OCI-LY7 (cell line): ENCODE data around the gene BMP15. TPM values are rescaled to one million over a fixed set of nuclear protein-coding genes. Genes with fewer than 3 reads are reported as not detected.

Experiments used
- BruUV-seq: library from RNA; stranded (reverse); fragments of 400-500 nt; replicated peaks from 2 replicates; lab custom pipeline; 2021; lab: Mats Ljungman, UMichigan
- CTCF ChIA-PET: fragments of 300-600 bp; sonication (Branson Sonifier 250); formaldehyde crosslinking; loops from one replicate; lab custom pipeline; 2022; ENCODE audit warnings: antibody characterized with exemption; ENCODE audit not compliant: unreplicated experiment; lab: Charles Lee
- POLR2A ChIA-PET: fragments of 300-600 bp; sonication (Branson Sonifier 250); formaldehyde crosslinking; loops from one replicate; lab custom pipeline; 2022; ENCODE audit warnings: antibody characterized with exemption; lab: Charles Lee
- DNase-seq: peaks from one replicate; pipeline ENCODE4 v3.0.0-alpha.2; 2015; ENCODE audit warnings: low spot score
- H2AFZ ChIP-seq: fragments of 200-600 bp; sonication (generic), shearing (Covaris generic); 2 replicates; pipeline ENCODE4 v1.6.1; 2014; ENCODE audit warnings: mild to moderate bottlenecking, antibody characterized with exemption, low read length, moderate library complexity
- H3K27ac ChIP-seq: fragments of 200-600 bp; sonication (generic); 2 replicates; pipeline ENCODE4 v1.5.1; 2014; ENCODE audit warnings: mixed run types, low read depth, mild to moderate bottlenecking, moderate library complexity, low read length, inconsistent platforms; ENCODE audit not compliant: poor library complexity, severe bottlenecking
- H3K36me3 ChIP-seq: fragments of 200-600 bp; sonication (generic); 2 replicates; pipeline ENCODE4 v1.6.1; 2014; ENCODE audit warnings: mild to moderate bottlenecking, antibody characterized with exemption, low read length, moderate library complexity, mixed read lengths; ENCODE audit not compliant: insufficient read depth
- H3K4me1 ChIP-seq: fragments of 200-600 bp; sonication (generic); 2 replicates; pipeline ENCODE4 v1.5.1; 2014; ENCODE audit warnings: mild to moderate bottlenecking, low read length; ENCODE audit not compliant: insufficient read depth, poor library complexity, severe bottlenecking
- H3K4me2 ChIP-seq: fragments of 200-600 bp; sonication (generic); 2 replicates; pipeline ENCODE4 v1.6.1; 2014; ENCODE audit warnings: mild to moderate bottlenecking, low read length
- H3K4me3 ChIP-seq: fragments of 200-600 bp; sonication (generic); 2 replicates; pipeline ENCODE4 v1.5.1; 2014; ENCODE audit warnings: mild to moderate bottlenecking, low read depth, low read length; ENCODE audit not compliant: poor library complexity, severe bottlenecking
- H3K79me2 ChIP-seq: fragments of 200-600 bp; sonication (generic); 2 replicates; pipeline ENCODE4 v1.6.1; 2016; ENCODE audit warnings: low read depth, mild to moderate bottlenecking, low read length, moderate library complexity, mixed read lengths; ENCODE audit not compliant: insufficient read depth
- H3K9me2 ChIP-seq: fragments of 200-600 bp; sonication (generic); 2 replicates; pipeline ENCODE4 v1.6.1; 2016; ENCODE audit warnings: mild to moderate bottlenecking, low read length, mixed read lengths; ENCODE audit not compliant: insufficient read depth
- H3K9me3 ChIP-seq: fragments of 200-600 bp; sonication (generic); 2 replicates; pipeline ENCODE4 v1.6.1; 2014; ENCODE audit warnings: mild to moderate bottlenecking, mixed run types, low read length, mixed read lengths
- H4K20me1 ChIP-seq: fragments of 200-600 bp; sonication (generic); 2 replicates; pipeline ENCODE4 v1.6.1; 2014; ENCODE audit warnings: mild to moderate bottlenecking, antibody characterized with exemption, low read length, moderate library complexity, mixed read lengths; ENCODE audit not compliant: insufficient read depth
- EZH2phosphoT487 ChIP-seq: fragments of 200-600 bp; sonication (generic); IDR thresholded peaks from 2 replicates; pipeline ENCODE4 v1.6.1; 2018; ENCODE audit warnings: low read depth, borderline replicate concordance, mild to moderate bottlenecking, mixed run types, antibody characterized with exemption, low read length, moderate library complexity, mixed read lengths
- intact Hi-C: fragments of 100-400 bp; cut with micrococcal nuclease; formaldehyde crosslinking; loops from one replicate; pipeline ENCODE4 v1.10.0; 2022; ENCODE audit not compliant: unreplicated experiment
- total RNA-seq, 2 experiments: library from RNA; depleted of rRNA in 1 of 2; stranded (reverse); fragments of >200 nt in 1 of 2; shearing (Covaris generic) in 1 of 2; gene quantifications; 2 replicates each; pipeline ENCODE4 v1.2.3, GENCODE V29; 2014 to 2022
- TF ChIP-seq, protein P1 (sequence below): fragments of 200-600 bp; sonication (generic); conservative IDR thresholded peaks from 2 replicates; pipeline ENCODE4 v1.5.1; 2014; ENCODE audit warnings: mild to moderate bottlenecking, antibody characterized with exemption, low read length, moderate library complexity, mixed read lengths

Gene BMP15
- total RNA-seq, 2 experiments from 2014 or later: not detected

DNA sequence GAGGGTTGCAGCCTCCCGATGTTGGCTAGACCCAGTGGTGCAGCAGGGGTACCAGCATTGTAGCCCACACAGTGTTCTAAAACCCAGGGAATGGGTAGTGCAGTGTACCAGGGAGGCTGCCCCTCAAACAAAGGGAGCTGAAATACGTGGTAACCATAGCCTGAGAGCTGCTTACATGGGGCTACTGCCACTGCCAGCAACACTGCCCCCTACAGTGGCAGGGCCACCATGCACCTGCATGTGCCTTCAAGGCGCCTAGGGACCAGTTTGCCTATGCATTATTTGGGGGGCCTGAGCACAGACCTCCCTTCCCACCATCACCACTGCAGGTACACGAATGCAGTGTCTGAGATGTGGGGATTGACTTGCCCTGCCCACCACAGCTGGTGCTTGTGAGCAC, 21.0 kb upstream of the BMP15 start:
- no peaks in the 10 kb centered on the region for H3K4me1 ChIP-seq
- intact Hi-C loops: no loop called here
- no peaks in the 10 kb centered on the region for H4K20me1 ChIP-seq
- BruUV-seq: no TSS peak
- H3K27ac ChIP-seq: no peak overlapping the region
- no peaks in the 10 kb centered on the region for H3K79me2 ChIP-seq
- DNase-seq: no peak
- no peak overlapping the region for H3K4me3 ChIP-seq
- H3K36me3 ChIP-seq: no peaks in the 10 kb centered on the region
- H2AFZ ChIP-seq: no peak overlapping the region
- CTCF ChIA-PET: no interaction called here
- POLR2A ChIA-PET: no interaction called here
- no peaks in the 10 kb centered on the region for H3K9me3 ChIP-seq
- no peaks in the 10 kb centered on the region for H3K9me2 ChIP-seq
- H3K4me2 ChIP-seq: no peak overlapping the region
- TF ChIP-seq EZH2phosphoT487: no peak
- TF ChIP-seq, protein P1, sequence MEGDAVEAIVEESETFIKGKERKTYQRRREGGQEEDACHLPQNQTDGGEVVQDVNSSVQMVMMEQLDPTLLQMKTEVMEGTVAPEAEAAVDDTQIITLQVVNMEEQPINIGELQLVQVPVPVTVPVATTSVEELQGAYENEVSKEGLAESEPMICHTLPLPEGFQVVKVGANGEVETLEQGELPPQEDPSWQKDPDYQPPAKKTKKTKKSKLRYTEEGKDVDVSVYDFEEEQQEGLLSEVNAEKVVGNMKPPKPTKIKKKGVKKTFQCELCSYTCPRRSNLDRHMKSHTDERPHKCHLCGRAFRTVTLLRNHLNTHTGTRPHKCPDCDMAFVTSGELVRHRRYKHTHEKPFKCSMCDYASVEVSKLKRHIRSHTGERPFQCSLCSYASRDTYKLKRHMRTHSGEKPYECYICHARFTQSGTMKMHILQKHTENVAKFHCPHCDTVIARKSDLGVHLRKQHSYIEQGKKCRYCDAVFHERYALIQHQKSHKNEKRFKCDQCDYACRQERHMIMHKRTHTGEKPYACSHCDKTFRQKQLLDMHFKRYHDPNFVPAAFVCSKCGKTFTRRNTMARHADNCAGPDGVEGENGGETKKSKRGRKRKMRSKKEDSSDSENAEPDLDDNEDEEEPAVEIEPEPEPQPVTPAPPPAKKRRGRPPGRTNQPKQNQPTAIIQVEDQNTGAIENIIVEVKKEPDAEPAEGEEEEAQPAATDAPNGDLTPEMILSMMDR: no peak

DNA sequence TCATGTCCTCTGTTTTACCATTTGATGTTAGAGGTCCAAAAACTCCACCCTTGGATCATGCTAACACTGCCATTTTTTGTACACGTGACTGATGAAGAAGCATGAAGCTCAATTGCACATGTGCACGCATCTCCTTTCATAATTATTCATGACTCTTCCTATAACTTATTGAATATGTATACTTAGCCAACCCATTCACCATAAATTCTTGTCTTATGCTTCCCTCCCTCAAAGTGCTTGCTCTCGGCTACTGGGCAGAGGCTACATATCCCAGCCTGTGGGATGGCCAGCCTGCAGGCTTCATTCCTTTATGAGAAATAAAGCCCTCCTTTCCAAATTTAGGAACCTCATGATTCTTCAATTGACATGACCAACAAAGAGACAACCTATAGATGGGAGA, 17.5 kb upstream of the BMP15 start:
- H4K20me1 ChIP-seq: no peaks in the 10 kb centered on the region
- ChIA-PET POLR2A (no interaction called here), CTCF (no interaction called here)
- H3K9me3 ChIP-seq: no peaks in the 10 kb centered on the region
- no peak overlapping the region for H3K4me2 ChIP-seq
- no peak for DNase-seq
- no TSS peak for BruUV-seq
- intact Hi-C loops: no loop called here
- H3K36me3 ChIP-seq: no peaks in the 10 kb centered on the region
- no peak overlapping the region for H3K4me3 ChIP-seq
- no peak overlapping the region for H2AFZ ChIP-seq
- no peaks in the 10 kb centered on the region for H3K79me2 ChIP-seq
- H3K9me2 ChIP-seq: no peaks in the 10 kb centered on the region
- TF ChIP-seq, protein P1: no peak
- TF ChIP-seq EZH2phosphoT487: no peak
- H3K4me1 ChIP-seq: no peaks in the 10 kb centered on the region
- H3K27ac ChIP-seq: no peak overlapping the region

DNA sequence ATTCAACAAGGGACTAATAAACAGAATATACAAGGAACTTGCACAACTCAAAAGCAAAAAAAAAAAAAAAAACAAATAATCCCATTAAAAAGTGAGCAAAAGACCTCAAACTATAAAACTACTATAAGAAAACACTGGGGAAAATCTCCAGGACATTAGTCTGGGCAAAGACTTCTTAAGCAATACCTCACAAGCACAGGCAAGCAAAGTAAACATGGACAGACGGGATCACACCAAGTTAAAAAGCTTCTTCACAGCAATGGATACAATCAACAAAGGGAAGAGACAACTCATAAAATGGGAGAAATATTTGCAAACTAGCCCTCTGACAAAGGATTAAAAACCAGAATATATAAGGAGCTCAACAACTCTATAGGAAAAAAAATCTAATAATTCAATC, 17.1 kb upstream of the BMP15 start:
- H4K20me1 ChIP-seq: no peaks in the 10 kb centered on the region
- CTCF ChIA-PET: no interaction called here
- BruUV-seq: no TSS peak

More for the DNA sequence above, 17.1 kb upstream of the BMP15 start:
- no peaks in the 10 kb centered on the region for H3K9me2 ChIP-seq
- TF ChIP-seq, protein P1: no peak
- TF ChIP-seq EZH2phosphoT487: no peak
- H2AFZ ChIP-seq: no peak overlapping the region
- no peaks in the 10 kb centered on the region for H3K9me3 ChIP-seq
- H3K36me3 ChIP-seq: no peaks in the 10 kb centered on the region
- no peaks in the 10 kb centered on the region for H3K79me2 ChIP-seq
- no peak overlapping the region for H3K4me2 ChIP-seq
- no peak for DNase-seq
- POLR2A ChIA-PET: no interaction called here
- no peaks in the 10 kb centered on the region for H3K4me1 ChIP-seq
- H3K4me3 ChIP-seq: no peak overlapping the region
- H3K27ac ChIP-seq: no peak overlapping the region
- intact Hi-C loops: no loop called here
